Activated T-cell treated with anti-CD3 and anti-CD28 coated beads, Interleukin-2, amount 50 U/mL, for 48 hours (primary cell): ENCODE measurements around the gene ADORA1.

Source experiments
- DNase-seq, 2 experiments: peaks; one replicate each; pipeline ENCODE4 v3.0.0-alpha.2; 2020

Gene ADORA1

GRCh38 chr1:203095061-203095690 lies 32.4 kb upstream of the ADORA1 start:
- no peak for DNase-seq

DNA sequence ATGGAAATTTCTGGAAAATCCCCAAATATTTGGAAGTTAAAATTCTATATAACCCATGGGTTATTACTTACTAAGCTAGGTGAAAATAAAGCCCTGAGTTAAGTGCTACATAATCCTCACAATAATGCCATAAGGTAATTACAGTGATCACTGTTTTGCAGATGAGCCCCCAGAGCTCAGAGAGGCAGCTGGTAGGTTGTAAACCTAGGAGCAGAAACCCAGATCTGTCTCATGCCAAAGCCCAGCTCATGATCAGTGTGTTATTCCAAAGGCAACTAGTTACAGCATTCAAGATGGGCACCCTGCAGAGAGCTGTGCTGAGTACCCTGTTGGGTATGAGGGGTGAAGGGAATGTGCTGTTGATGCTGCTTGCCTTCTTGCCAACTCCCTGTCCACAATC lies 31.0 kb upstream of the ADORA1 start:
- no peak for DNase-seq

DNA sequence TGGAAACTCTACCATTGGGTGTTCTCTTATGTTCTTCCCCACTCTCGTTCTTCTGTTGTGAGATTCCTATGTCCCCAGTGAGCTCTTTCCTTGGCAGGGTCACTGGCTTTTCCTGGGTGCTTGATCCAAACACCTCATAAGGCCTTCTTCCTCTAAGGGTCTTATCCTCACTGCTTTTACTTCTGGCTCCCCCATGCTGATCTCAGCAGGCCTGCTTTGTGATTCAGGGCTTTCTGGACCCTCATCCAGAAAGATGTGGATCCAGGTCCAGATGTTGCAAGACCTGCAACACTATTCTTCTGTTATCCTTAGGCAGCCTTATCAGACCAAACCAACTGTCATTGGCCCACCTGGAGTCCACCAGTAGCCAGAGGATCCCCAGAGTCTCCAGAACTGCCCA lies 30.5 kb upstream of the ADORA1 start:
- DNase-seq, result no peak

DNA sequence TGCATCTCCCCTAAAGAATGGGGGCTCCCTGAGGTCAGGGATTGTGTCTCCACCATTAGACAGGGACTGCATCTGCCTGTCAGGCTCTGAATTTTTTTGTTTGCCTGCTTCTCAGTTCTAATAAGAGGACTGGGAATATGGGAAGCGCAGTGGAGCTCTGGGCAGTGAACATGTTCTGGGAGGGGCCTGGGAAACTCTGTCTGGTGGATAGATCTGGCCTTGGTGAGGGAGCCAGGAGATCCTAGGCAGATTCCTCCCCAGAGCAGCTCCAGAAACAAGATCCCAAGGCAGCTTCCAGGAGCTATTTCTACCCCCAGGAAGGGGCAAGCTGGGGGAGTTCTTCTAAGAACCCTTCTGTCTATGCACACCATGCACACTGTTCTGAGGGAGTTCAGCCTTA lies 29.1 kb upstream of the ADORA1 start:
- no peak for DNase-seq

GRCh38 chr1:203098914-203099520 lies 28.5 kb upstream of the ADORA1 start:
- DNase-seq, result no peak

DNA sequence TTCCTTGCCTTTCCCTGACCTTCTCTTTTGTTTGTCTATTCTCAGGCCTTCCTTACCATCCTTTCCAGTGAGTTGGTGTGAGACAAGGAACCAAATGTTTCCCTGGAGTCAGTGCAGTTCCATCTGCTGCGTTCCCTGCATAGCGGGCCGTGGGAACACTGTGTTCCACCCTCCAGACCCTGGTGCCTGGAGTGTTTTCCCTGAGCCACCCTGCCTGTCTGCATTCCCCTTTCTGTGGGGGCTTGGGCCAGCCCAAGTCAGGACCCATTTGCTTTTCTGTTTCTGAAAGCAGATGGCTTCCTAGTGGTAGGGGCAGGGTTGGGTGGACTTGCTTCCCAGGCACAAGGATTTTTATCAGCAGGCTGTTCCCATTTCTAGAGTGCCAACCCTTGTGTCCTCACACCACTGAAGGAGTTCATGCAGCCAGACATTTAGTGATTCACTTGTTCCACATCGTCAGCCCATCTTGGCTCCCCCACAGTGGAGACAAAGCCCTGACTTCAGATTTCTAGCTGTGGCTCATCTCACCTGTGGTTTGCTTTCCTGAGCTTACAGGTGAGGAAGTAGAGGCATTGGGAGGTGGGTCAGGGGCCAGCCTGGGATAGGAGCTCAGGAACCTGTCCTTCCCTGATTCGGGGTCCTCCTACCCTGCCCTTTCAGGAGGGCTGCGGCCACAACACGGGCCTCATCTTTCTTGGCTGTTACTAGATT lies 27.6 kb upstream of the ADORA1 start:
- no peak for DNase-seq

DNA sequence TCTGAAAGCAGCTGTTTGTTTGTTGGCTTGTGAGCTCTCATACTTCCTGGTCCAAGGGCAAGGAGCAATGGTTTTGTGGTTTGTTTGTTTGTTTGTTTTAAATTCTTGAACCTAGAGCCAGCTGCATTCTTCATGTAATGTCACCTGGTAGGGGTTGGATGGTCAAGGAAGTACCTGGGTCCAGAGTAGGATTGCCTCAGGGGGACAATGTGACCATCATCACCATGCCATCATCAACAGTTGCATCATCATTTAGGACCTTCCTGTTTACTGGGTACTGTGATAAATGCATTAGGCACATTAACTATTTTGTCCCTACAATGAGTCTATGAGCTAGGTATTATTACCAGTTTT lies 27.0 kb upstream of the ADORA1 start:
- DNase-seq, result no peak

- no peak for DNase-seq
Observed at GRCh38 chr1:203101813-203102634, 25.5 kb upstream of the ADORA1 start.

DNA sequence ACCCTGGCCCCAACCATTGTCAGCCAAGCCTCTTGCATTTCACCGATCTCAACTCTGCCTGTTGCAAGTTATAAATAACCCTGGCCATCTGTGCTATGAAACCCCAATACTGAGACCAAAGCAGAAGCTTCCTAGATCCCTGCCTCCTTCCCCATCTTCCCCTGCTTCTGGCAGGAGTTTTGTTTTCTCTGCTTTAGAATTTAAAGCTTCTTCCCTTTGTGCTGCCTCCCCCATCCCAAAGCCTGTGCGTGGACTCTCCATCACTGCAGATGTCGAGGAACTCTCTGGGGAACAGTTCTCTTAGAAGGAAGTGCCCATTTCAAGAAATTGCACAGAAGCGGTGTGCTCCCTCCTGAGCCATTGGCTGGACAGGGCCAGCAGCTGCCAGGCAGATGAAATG lies 24.3 kb upstream of the ADORA1 start:
- DNase-seq, result no peak

DNA sequence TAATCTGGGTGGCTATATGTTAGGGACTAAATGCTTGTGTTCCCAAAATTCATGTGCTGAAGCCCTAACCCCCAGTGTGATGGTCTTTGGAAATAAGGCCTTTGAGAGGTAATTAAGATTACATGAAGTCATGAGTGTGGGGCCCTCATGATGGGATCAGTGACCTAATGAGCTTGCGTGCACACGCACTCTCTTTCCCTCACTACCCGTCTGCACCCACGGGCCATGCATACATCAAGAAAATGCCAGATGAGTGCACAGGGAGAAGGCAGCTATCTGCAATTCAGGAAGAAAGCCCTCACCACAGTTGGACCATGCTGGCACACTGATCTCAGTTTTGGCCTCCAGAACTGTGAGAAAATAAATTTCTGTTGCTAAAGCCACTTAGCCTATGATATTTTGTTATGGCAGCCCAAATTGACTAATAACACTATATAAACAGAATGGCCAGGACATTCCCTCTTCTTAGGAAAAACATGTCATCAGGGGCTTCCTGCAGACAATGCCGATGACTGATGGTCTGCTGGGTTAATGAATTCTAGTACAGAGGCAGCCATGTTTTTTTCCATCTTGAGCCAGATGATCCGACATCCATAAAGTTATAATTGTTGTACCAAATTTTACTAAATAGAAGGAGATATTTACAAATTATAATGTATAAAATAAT lies 23.6 kb upstream of the ADORA1 start:
- DNase-seq, result no peak

DNA sequence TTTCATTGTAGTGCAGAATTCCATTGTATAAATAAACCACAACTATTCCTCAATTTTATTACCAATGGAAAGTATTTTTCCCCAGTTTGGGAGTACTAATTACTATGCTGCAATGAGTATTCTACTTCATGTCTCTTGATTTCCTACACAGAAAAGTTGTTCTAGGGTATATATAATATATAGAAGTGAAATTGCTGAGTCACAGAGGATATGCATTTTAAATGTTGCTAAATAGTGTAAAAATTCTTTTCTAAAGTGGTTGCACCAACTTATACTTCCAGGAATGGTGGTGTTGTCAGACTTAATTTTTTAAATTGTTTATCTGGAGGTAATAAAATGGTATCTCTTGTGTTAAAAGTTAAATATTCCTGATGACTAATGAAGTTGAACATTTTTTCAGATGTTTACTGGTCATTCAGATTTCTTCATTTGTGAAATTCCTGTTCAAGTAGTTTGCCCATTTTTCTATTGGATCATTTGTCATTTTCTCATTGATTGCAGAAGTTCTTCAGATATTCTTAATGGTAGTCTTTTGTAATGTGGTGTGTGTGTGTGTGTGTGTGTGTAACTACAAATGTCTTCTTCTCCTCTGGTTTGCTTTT lies 22.6 kb upstream of the ADORA1 start:
- DNase-seq, result no peak

GRCh38 chr1:203112475-203112874 lies 15.1 kb upstream of the ADORA1 start:
- no peak for DNase-seq

GRCh38 chr1:203113308-203113707 lies 14.2 kb upstream of the ADORA1 start:
- no peak for DNase-seq

- no peak for DNase-seq
Observed at GRCh38 chr1:203114202-203114601, 13.3 kb upstream of the ADORA1 start.

GRCh38 chr1:203116091-203116820 lies 11.3 kb upstream of the ADORA1 start:
- DNase-seq, result no peak

DNA sequence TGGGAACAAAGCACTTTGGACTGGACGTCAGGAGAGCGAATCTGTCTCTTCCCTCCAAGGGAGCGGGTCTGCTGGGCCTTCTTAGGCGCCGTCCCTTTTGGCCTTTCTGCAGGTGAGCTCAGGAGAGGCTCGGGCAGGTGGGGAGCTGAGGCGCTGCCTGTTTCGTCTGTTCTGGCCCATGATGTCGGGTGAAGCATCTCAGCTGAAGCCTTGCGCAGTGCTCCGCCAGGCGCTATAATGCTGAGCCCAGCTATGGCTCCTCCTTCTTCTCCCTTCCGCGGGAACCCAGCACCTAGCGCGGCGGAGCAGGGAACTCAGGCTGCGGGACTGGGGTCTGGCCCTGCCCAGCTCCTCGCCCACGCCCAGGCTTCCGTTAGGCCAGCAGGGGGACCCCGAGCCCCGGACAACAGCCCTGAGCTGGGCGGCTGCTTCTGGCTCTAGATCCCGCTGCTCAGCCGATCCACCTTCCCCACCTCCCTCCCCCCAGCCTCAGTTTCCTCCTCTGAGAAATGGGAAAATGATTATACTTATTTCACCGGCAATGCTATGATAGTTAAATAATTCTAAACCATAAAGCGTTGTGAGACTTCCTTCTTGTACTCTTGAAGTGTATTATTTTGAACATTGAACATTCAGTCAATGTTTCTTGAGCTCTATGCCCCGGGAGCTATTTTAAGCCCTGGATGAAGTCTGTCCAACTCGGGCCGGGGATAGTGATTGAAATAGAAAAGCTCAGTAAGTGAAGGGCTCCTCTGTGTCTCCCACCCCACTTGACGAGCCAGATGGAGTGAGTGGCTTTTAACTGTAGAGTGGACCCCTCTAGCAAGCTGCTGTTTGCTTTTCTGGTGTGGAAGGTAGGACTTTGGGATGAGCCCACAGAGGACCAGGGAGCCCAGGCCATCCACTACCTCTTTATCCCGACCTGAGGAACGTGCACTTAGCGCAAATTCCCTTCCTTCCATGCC lies 9.6 kb upstream of the ADORA1 start:
- DNase-seq, result peak; percentile 60 to 67

DNA sequence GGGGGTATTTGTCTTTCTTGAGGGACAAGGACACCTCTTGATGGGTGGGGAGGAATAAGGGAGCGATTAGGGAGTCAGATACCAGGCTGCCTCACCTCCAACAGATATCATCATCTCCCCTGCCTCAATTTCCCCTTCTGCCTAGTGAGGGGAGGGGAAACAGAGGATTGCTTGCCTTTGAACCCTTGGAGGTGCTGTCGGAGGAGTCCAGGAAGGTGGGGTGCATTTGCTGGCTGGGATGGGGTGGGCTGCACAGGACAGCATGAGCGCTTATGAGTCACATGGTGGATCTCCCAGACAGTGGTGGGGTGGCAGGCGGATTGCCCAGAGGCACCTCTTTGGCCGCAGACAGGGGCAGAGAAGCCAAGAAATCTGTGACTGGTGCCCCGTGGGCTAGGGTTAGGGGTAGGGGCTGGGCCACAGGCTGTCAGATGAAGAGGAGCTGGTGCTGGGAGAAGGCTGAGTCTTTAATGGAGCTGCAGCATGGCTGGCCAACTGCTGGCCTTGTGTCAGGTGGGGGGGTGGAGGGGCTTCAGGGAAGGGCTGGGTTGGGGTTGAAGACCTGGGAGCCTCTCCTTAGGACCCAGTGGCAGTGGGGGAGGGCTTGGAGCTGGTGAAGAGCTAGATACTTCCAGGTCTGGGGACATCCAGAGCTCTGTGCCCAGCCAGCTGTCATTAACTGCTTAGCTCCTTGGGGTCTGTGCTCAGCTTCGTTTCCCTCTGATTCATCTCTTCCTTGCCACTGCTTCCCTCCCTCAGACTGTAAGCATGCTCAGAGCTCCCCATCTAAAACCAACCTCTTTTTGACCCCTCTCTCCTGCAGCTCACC lies 7.0 kb upstream of the ADORA1 start:
- DNase-seq, result no peak

GRCh38 chr1:203121186-203122015 lies 6.1 kb upstream of the ADORA1 start:
- DNase-seq, result no peak

DNA sequence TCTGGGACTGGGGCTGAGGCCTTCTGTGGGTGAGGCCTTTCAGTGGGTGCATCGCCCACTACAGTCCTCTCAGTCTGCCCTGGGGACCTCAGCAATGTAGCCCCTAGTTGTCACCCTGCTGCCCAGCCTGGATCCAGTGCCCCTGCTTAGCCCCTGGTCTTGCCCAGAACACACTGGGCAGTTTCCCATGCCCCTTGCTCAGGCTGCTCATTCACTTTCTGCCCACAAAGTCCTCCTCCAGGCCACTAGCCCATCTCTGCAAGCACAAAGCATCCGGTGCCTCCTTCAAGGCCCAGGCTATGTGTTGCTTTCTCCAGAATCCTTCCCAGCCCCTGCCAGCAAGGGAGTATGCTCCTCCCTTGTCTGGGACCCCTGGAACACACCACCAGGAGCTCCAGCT lies 5.4 kb upstream of the ADORA1 start:
- DNase-seq, result no peak
